Measurements from ENCODE around the gene INPP4A.

INPP4A gene

GRCh38 chr2:98501223-98501622 lies 56.6 kb downstream of the INPP4A start:
- no peak for DNase-seq

GRCh38 chr2:98501876-98502275 lies 57.2 kb downstream of the INPP4A start:
- no peak for DNase-seq

GRCh38 chr2:98502556-98503335 lies 58.1 kb downstream of the INPP4A start:
- DNase-seq: no peak

- DNase-seq: no peak
These were observed 58.9 kb downstream of the INPP4A start for GRCh38 chr2:98503481-98504105.

- DNase-seq: no peak
These were observed 59.9 kb downstream of the INPP4A start for GRCh38 chr2:98504381-98505109.

- no peak for DNase-seq
These were observed 60.7 kb downstream of the INPP4A start for GRCh38 chr2:98505311-98505808.

- DNase-seq: no peak
These were observed 61.5 kb downstream of the INPP4A start for GRCh38 chr2:98505971-98506664.

- no peak for DNase-seq
These were observed 62.2 kb downstream of the INPP4A start for GRCh38 chr2:98506881-98507280.

- no peak for DNase-seq
These were observed 62.8 kb downstream of the INPP4A start for GRCh38 chr2:98507461-98507860.

GRCh38 chr2:98507891-98508708 lies 63.4 kb downstream of the INPP4A start:
- no peak for DNase-seq

- DNase-seq: peak; percentile 36
These were observed 64.0 kb downstream of the INPP4A start for GRCh38 chr2:98508709-98509066.

- no peak for DNase-seq
These were observed 65.1 kb downstream of the INPP4A start for GRCh38 chr2:98509542-98510321.

GRCh38 chr2:98510322-98510662 lies 65.6 kb downstream of the INPP4A start:
- no peak for DNase-seq

- no peak for DNase-seq
These were observed 67.3 kb downstream of the INPP4A start for GRCh38 chr2:98511981-98512380.

- DNase-seq: no peak
These were observed 68.0 kb downstream of the INPP4A start for GRCh38 chr2:98512699-98513098.

GRCh38 chr2:98514096-98514639 lies 69.5 kb downstream of the INPP4A start:
- DNase-seq: no peak

- DNase-seq: no peak
These were observed 70.2 kb downstream of the INPP4A start for GRCh38 chr2:98514879-98515249.

GRCh38 chr2:98515250-98515991 lies 70.8 kb downstream of the INPP4A start:
- no peak for DNase-seq

- DNase-seq: no peak
These were observed 71.9 kb downstream of the INPP4A start for GRCh38 chr2:98516571-98516970.

- DNase-seq: no peak
These were observed 73.0 kb downstream of the INPP4A start for GRCh38 chr2:98517636-98518035.

GRCh38 chr2:98518101-98518500 lies 73.4 kb downstream of the INPP4A start:
- peak; percentile 38 for DNase-seq

Measured in stimulated activated CD4-positive, alpha-beta T cell treated with anti-CD3 and anti-CD28 coated beads, Interleukin-12 subunit alpha, Interleukin-12 subunit beta, amount 100 ng/mL, for 4 hours (primary cell).